B cell (primary cell): ENCODE data around the gene CORO1C. TPM values are rescaled to one million over a fixed set of nuclear protein-coding genes. Genes with fewer than 3 reads are reported as not detected.

Source experiments
- ATAC-seq: fragments of 200-7000 bp; cut with Tn5 transposase; one replicate; pipeline ENCODE4 v1.10.0; 2021; ENCODE audit warnings: low read depth, mild to moderate bottlenecking, moderate number of reproducible peaks, moderate library complexity
- CTCF ChIA-PET: fragments of 350-600 bp; sonication (Branson Sonifier 250); formaldehyde crosslinking; loops from one replicate; lab custom pipeline; 2021; ENCODE audit warnings: antibody characterized with exemption, inconsistent platforms; lab: Charles Lee
- POLR2A ChIA-PET: fragments of 350-600 bp; sonication (Branson Sonifier 250); formaldehyde crosslinking; loops from one replicate; lab custom pipeline; 2021; ENCODE audit warnings: antibody characterized with exemption; lab: Charles Lee
- DNase-seq: peaks from one replicate; pipeline ENCODE4 v3.0.0; 2013
- H2AFZ ChIP-seq: 2 replicates; pipeline ENCODE4 v1.6.1; 2012; ENCODE audit warnings: mild to moderate bottlenecking, low read depth, low read length; ENCODE audit not compliant: insufficient read depth, poor library complexity, severe bottlenecking
- H3K27ac ChIP-seq, 2 donors: 1 replicate in 1 of 2; 2 replicates in 1 of 2; pipeline ENCODE4 v1.5.1; 2012 to 2013; ENCODE audit warnings: low read length in 2 of 2, mild to moderate bottlenecking in 2 of 2, moderate library complexity in 1 of 2
- H3K27me3 ChIP-seq, 4 experiments: fragments of 200-600 bp in 1 of 4; sonication (generic) in 1 of 4; replicated peaks in 1 of 4; 1 replicate in 2 of 4; 2 replicates in 2 of 4; pipeline versions ENCODE4 v1.6.1 to v1.7.0; 2013 to 2016; ENCODE audit warnings: low read length in 3 of 4, mild to moderate bottlenecking in 2 of 4, mixed read lengths in 1 of 4, moderate library complexity in 1 of 4; ENCODE audit not compliant: insufficient read depth in 4 of 4, control insufficient read depth in 3 of 4; ENCODE audit errors: control extremely low read depth in 1 of 4
- H3K36me3 ChIP-seq, 2 experiments: replicated peaks in 1 of 2; 1 replicate in 1 of 2; 2 replicates in 1 of 2; pipeline versions ENCODE4 v1.6.1 to v1.7.1; 2013; ENCODE audit warnings: low read length in 1 of 2; ENCODE audit not compliant: insufficient read depth in 2 of 2, control insufficient read depth in 1 of 2; ENCODE audit errors: control extremely low read depth in 1 of 2, extremely low read depth in 1 of 2
- H3K4me1 ChIP-seq, 2 donors: fragments of 200-600 bp in 1 of 2; sonication (generic) in 1 of 2; 1 replicate in 1 of 2; 2 replicates in 1 of 2; pipeline versions ENCODE4 v1.5.1 to v1.6.1; 2013 to 2017; ENCODE audit warnings: low read length in 2 of 2; ENCODE audit not compliant: control insufficient read depth in 2 of 2, insufficient read depth in 2 of 2
- H3K4me2 ChIP-seq: replicated peaks from 2 replicates; pipeline ENCODE3; 2012; ENCODE audit warnings: mild to moderate bottlenecking, low read depth, low read length; ENCODE audit not compliant: poor library complexity, severe bottlenecking
- H3K4me3 ChIP-seq, 5 experiments: fragments of 200-600 bp in 1 of 5; sonication (generic) in 1 of 5; 1 replicate in 3 of 5; 2 replicates in 2 of 5; pipeline versions ENCODE4 v1.5.1 to v1.7.0; 2011 to 2016; ENCODE audit warnings: low read length in 4 of 5, mild to moderate bottlenecking in 4 of 5, low read depth in 2 of 5, control low read depth in 1 of 5, moderate library complexity in 1 of 5; ENCODE audit not compliant: insufficient read depth in 1 of 5; ENCODE audit errors: control extremely low read depth in 1 of 5, extremely low read depth in 1 of 5
- H3K79me2 ChIP-seq: fragments of 200-600 bp; sonication (generic); one replicate; pipeline ENCODE4 v1.6.0; 2016; ENCODE audit warnings: low read length; ENCODE audit not compliant: control insufficient read depth, insufficient read depth
- H3K9ac ChIP-seq: fragments of 200-600 bp; sonication (generic); 2 replicates; pipeline ENCODE4 v1.6.1; 2017; ENCODE audit warnings: mild to moderate bottlenecking, low read length, moderate library complexity
- H3K9me3 ChIP-seq, 3 donors: one replicate each; pipeline versions ENCODE4 v1.6.1 to v1.7.1; 2013; ENCODE audit warnings: low read length in 2 of 3; ENCODE audit not compliant: control insufficient read depth in 2 of 3, insufficient read depth in 1 of 3; ENCODE audit errors: control extremely low read depth in 1 of 3
- H4K20me1 ChIP-seq: 2 replicates; pipeline ENCODE4 v1.6.0; 2012; ENCODE audit warnings: mild to moderate bottlenecking, low read length; ENCODE audit not compliant: insufficient read depth, control insufficient read depth, poor library complexity, severe bottlenecking
- H3K27ac Mint-ChIP-seq: one replicate; pipeline ENCODE4 v1.8.0; 2021; ENCODE audit warnings: mixed read lengths
- H3K27me3 Mint-ChIP-seq: one replicate; pipeline ENCODE4 v1.8.0; 2021; ENCODE audit warnings: mixed read lengths
- H3K4me1 Mint-ChIP-seq: one replicate; pipeline ENCODE4 v1.8.0; 2021; ENCODE audit warnings: mixed read lengths
- H3K4me3 Mint-ChIP-seq: one replicate; pipeline ENCODE4 v1.8.0; 2021; ENCODE audit warnings: mixed read lengths
- H3K9me3 Mint-ChIP-seq: one replicate; pipeline ENCODE4 v1.8.0; 2022; ENCODE audit warnings: mixed read lengths; ENCODE audit not compliant: insufficient read depth
- EZH2 ChIP-seq: IDR thresholded peaks from 2 replicates; pipeline ENCODE4 v1.6.1; 2012; ENCODE audit warnings: borderline replicate concordance, low read depth, mild to moderate bottlenecking, moderate library complexity, low read length; ENCODE audit not compliant: insufficient read depth, poor library complexity, severe bottlenecking
- WGBS: methylation state at CpG from one replicate; pipeline ENCODE4 v1.1.5; 2013; ENCODE audit warnings: missing lambda C conversion rate; ENCODE audit not compliant: insufficient coverage; 5-methylcytosine and 5-hydroxymethylcytosine counted together
- intact Hi-C: fragments of 100-400 bp; cut with micrococcal nuclease; formaldehyde crosslinking; loops from one replicate; pipeline ENCODE4 v1.10.0; 2022
- polyA plus RNA-seq: library from polyadenylated mRNA; depleted of rRNA; stranded (reverse); fragments of >200 nt; gene quantifications from 2 replicates; pipeline ENCODE4 v1.2.3, GENCODE V29; 2012
- total RNA-seq, 2 donors: library from RNA; stranded (reverse); fragments of 120-200 nt in 1 of 2; gene quantifications; 1 replicate in 1 of 2; 2 replicates in 1 of 2; pipeline versions ENCODE4 v1.2.3 to v1.2.4, GENCODE V29; 2013 to 2022
- TF ChIP-seq, protein P1 (sequence below): fragments of 200-600 bp; IDR thresholded peaks from one replicate; pipeline ENCODE4 v1.8.0; 2022; ENCODE audit warnings: antibody characterized with exemption, mild to moderate bottlenecking

The CORO1C gene
- total and polyA plus RNA-seq, 2 donors (not counting 1 experiment from before 2014, with no cell fraction given), result 19.2 to 68.0 TPM

DNA sequence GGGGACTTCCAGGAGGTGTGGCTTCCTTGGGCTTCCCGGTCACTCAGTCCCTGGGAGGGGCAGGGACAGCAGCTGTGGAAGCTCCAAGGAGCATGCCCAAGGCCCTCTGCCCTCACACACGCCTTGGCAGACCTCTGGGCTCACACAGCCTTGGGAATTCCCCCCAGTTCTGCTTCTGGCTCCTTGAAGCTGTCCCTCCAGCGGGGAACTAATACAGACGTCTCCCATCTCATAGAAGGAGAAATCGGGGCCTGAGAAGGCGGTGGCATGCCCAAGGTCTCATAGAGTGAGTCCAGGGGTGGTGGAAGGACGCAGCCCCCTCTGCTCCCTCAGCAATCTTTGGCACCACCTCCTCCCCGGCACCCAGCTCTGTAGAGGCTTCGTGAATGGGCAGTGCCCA lies 117.8 kb downstream of the CORO1C start:
- ATAC-seq, result no peak
- Histone ChIP-seq H3K4me3 (no peak overlapping the region), H3K9ac (no peak overlapping the region), H3K4me2 (no peak overlapping the region), H3K36me3 (no peaks in the 10 kb centered on the region), H4K20me1 (no peaks in the 10 kb centered on the region), H3K27me3 (peaks cover 0 to 10% (median 2%) of the 10 kb centered on the region in 4 experiments), H3K79me2 (no peaks in the 10 kb centered on the region), H3K27ac (no peak overlapping the region), H2AFZ (no peak overlapping the region), H3K4me1 (peaks cover 37 to 49% of the 10 kb centered on the region in 2 donors), H3K9me3 (peaks cover 0 to 22% (median 8%) of the 10 kb centered on the region in 3 donors)
- ChIA-PET POLR2A (interaction anchor here (1.0 to 8.6 kb wide), 3 partner anchors 22 to 51 kb away, joined by 3 to 133 read pairs (median 6); partner anchors contain the start of genes ISCU and SELPLG), CTCF (interaction anchor here (12.0 to 13.8 kb wide), 5 partner anchors 21 to 190 kb away, joined by 102 to 431 read pairs (median 135); partner anchors contain the start of genes ISCU, SART3 and SELPLG)
- Mint-ChIP-seq H3K4me1 (peaks cover 58% of the 10 kb centered on the region), H3K27me3 (peaks cover 6% of the 10 kb centered on the region), H3K4me3 (no peak overlapping the region), H3K27ac (peak overlapping the region; percentile 37), H3K9me3 (peaks cover 3% of the 10 kb centered on the region)
- TF ChIP-seq, protein P1, sequence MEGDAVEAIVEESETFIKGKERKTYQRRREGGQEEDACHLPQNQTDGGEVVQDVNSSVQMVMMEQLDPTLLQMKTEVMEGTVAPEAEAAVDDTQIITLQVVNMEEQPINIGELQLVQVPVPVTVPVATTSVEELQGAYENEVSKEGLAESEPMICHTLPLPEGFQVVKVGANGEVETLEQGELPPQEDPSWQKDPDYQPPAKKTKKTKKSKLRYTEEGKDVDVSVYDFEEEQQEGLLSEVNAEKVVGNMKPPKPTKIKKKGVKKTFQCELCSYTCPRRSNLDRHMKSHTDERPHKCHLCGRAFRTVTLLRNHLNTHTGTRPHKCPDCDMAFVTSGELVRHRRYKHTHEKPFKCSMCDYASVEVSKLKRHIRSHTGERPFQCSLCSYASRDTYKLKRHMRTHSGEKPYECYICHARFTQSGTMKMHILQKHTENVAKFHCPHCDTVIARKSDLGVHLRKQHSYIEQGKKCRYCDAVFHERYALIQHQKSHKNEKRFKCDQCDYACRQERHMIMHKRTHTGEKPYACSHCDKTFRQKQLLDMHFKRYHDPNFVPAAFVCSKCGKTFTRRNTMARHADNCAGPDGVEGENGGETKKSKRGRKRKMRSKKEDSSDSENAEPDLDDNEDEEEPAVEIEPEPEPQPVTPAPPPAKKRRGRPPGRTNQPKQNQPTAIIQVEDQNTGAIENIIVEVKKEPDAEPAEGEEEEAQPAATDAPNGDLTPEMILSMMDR, result no peak
- TF ChIP-seq EZH2, result no peak
- 76% methylated on average over 4 of the region's 9 CpGs for WGBS
- DNase-seq, result peak; percentile 55
- intact Hi-C loops, result no loop called here

DNA sequence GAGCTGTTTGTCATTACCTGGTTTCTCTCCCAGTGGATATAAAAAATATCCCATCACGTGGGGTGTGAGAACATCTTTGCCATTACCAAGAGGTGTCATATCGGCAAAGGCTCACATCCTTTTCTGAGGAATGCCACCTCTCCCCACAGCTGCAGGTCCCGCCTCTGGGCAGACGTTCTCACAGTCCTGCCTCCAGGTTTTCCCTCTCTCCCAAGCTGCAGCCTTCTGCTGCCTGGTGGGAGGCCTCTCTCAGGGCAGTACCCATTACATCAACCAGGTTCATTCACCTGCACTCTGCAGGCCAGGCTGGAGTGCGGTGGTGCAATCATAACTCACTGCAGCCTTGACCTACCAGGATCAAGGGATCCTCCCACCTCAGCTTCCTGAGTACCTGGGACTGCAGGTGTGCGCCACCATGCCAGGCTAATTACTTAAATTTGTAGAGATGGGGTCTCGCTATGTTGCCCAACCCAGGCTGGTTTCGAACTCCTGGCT lies 118.5 kb downstream of the CORO1C start:
- intact Hi-C loops, result loop anchor here (1.0 kb wide), 1 partner anchor 34 kb away; no protein-coding TSS in a partner anchor
- no peak overlapping the region for H2AFZ ChIP-seq
- H3K27me3 ChIP-seq, result peaks cover 0 to 12% (median 2%) of the 10 kb centered on the region in 4 experiments
- no peak overlapping the region for H3K4me3 ChIP-seq
- H3K9me3 Mint-ChIP-seq, result peaks cover 3% of the 10 kb centered on the region
- no peak overlapping the region for H3K9ac ChIP-seq
- ChIA-PET POLR2A (interaction anchor here (1.0 to 8.6 kb wide), 3 partner anchors 23 to 51 kb away, joined by 3 to 133 read pairs (median 6); partner anchors contain the start of genes ISCU and SELPLG), CTCF (interaction anchor here (0.7 to 13.8 kb wide), 9 partner anchors 22 to 338 kb away, joined by 3 to 431 read pairs (median 102); partner anchors contain the start of genes ISCU, SART3 and SELPLG)
- H3K4me3 Mint-ChIP-seq, result no peak overlapping the region
- no peak overlapping the region for H3K27ac Mint-ChIP-seq
- DNase-seq (no peak), ATAC-seq (no peak)
- peaks cover 0 to 22% (median 8%) of the 10 kb centered on the region in 3 donors for H3K9me3 ChIP-seq
- no peak overlapping the region for H3K4me2 ChIP-seq
- H3K4me1 Mint-ChIP-seq, result peaks cover 51% of the 10 kb centered on the region
- no peaks in the 10 kb centered on the region for H3K36me3 ChIP-seq
- H3K27me3 Mint-ChIP-seq, result peaks cover 8% of the 10 kb centered on the region
- TF ChIP-seq, protein P1, result no peak
- TF ChIP-seq EZH2, result no peak
- no peaks in the 10 kb centered on the region for H4K20me1 ChIP-seq
- H3K27ac ChIP-seq, result no peak overlapping the region
- H3K79me2 ChIP-seq, result no peaks in the 10 kb centered on the region
- H3K4me1 ChIP-seq, result peaks cover 30 to 42% of the 10 kb centered on the region in 2 donors
- 96% methylated on average over 7 of the region's 8 CpGs for WGBS
